ENCODE data around the gene CALR3.
"Not testable (repeated sequence)": the region's sequence is repeated elsewhere in the genome, so short reads cannot be mapped to it uniquely, and the experiment has no call there.

CALR3 gene

DNA sequence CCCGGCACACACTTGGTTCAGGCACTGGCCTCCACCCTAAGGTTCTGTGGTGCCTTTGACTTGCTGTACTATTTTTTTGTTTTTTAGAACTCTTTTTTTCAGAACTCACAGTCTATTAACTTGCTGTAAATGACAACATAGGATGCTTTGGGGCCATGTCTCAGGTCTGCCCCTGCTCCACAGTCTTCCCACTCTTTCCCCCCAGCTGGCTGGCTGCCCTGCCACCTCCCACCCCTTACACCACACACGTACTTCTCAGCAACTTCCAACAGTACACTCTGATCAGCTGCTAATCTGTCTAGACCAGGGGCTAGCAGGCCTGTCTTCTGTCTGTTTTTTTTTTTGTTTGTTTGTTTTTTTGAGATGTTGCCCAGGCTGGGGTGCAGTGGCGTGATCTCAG, 8.3 kb upstream of the CALR3 start:
- H3K4me1 ChIP-seq (ENCODE audit: low read length): no peaks in the 10 kb centered on the region
- H3K9me3 ChIP-seq (ENCODE audit: insufficient read depth, low read length): no peaks in the 10 kb centered on the region
- H3K79me2 ChIP-seq (ENCODE audit: low read length): no peaks in the 10 kb centered on the region
- no peak overlapping the region for H3K9ac ChIP-seq (ENCODE audit: low read length)
- no peak overlapping the region for H3K27ac ChIP-seq (ENCODE audit: low read length)
- H3K27me3 ChIP-seq (ENCODE audit: low read depth, low read length): no peaks in the 10 kb centered on the region
- H3K4me2 ChIP-seq (ENCODE audit: low read length): no peak overlapping the region
- peaks cover 11% of the 10 kb centered on the region for H3K36me3 ChIP-seq (replicated peaks; ENCODE audit: low read depth, low read length)
- no peak overlapping the region for H3K4me3 ChIP-seq (ENCODE audit: low read length)
- H2AFZ ChIP-seq (ENCODE audit: low read depth, low read length): no peak overlapping the region
- no peaks in the 10 kb centered on the region for H4K20me1 ChIP-seq (ENCODE audit: insufficient read depth, low read length)
- TF ChIP-seq, protein P1, sequence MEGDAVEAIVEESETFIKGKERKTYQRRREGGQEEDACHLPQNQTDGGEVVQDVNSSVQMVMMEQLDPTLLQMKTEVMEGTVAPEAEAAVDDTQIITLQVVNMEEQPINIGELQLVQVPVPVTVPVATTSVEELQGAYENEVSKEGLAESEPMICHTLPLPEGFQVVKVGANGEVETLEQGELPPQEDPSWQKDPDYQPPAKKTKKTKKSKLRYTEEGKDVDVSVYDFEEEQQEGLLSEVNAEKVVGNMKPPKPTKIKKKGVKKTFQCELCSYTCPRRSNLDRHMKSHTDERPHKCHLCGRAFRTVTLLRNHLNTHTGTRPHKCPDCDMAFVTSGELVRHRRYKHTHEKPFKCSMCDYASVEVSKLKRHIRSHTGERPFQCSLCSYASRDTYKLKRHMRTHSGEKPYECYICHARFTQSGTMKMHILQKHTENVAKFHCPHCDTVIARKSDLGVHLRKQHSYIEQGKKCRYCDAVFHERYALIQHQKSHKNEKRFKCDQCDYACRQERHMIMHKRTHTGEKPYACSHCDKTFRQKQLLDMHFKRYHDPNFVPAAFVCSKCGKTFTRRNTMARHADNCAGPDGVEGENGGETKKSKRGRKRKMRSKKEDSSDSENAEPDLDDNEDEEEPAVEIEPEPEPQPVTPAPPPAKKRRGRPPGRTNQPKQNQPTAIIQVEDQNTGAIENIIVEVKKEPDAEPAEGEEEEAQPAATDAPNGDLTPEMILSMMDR (IDR thresholded peaks at IDR 0.05; ENCODE audit: low read depth, low read length): no peak
- no peak for TF ChIP-seq EZH2phosphoT487 (IDR thresholded peaks at IDR 0.05; ENCODE audit: low read depth)

DNA sequence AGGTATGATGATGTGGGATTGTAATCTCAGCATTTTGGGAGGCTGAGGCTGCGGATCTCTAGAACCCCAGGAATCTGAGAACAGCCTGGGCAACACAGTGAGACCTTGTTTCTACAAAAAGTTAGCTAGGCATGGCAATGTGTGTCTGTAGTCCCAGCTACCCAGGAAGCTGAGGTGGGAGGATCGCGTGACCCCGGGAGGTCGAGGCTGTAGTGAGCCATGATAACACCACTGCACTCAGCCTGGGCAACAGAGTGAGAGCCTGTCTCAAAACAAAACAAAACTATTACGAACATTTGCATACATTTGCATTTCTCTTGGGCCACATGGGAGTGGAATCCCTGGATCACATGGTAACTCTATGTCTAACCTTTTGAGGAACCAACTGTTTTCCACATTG, 1.9 kb upstream of the CALR3 start:
- H3K9me3 ChIP-seq (ENCODE audit: insufficient read depth, low read length): no peaks in the 10 kb centered on the region
- TF ChIP-seq EZH2phosphoT487 (IDR thresholded peaks at IDR 0.05; ENCODE audit: low read depth): no peak
- TF ChIP-seq, protein P1 (IDR thresholded peaks at IDR 0.05; ENCODE audit: low read depth, low read length): no peak
- peaks cover 15% of the 10 kb centered on the region for H3K79me2 ChIP-seq (ENCODE audit: low read length)
- H3K27me3 ChIP-seq (ENCODE audit: low read depth, low read length): no peaks in the 10 kb centered on the region
- H3K9ac ChIP-seq (ENCODE audit: low read length): no peak overlapping the region
- H3K27ac ChIP-seq (ENCODE audit: low read length): no peak overlapping the region
- H3K36me3 ChIP-seq (replicated peaks; ENCODE audit: low read depth, low read length): peaks cover 5% of the 10 kb centered on the region
- no peak overlapping the region for H3K4me2 ChIP-seq (ENCODE audit: low read length)
- peaks cover 15% of the 10 kb centered on the region; the same call in 1 of the 2 replicates for H3K4me1 ChIP-seq (ENCODE audit: low read length)
- no peak overlapping the region for H2AFZ ChIP-seq (ENCODE audit: low read depth, low read length)
- H4K20me1 ChIP-seq (ENCODE audit: insufficient read depth, low read length): no peaks in the 10 kb centered on the region
- H3K4me3 ChIP-seq (ENCODE audit: low read length): no peak overlapping the region

DNA sequence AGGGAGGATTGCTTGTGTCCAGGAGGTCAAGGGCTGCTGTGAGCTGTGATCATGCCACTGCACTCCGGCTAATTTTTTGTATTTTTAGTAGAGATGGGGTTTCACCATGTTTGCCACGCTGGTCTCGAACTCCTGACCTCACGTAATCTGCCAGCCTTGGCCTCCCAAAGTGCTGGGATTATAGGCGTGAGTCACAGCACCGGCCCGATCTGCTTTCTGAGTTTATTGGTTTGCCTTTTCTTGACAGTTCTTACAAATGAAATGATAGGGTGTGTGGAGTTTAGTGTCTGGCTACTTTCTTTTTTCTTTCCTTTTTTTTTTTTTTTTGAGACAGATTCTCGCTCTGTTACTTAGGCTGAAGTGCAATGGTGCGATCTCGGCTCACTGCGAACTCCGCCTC, 1.1 kb upstream of the CALR3 start:
- peaks cover 3% of the 10 kb centered on the region for H3K36me3 ChIP-seq (replicated peaks; ENCODE audit: low read depth, low read length)
- TF ChIP-seq EZH2phosphoT487 (IDR thresholded peaks at IDR 0.05; ENCODE audit: low read depth): no peak
- TF ChIP-seq, protein P1 (IDR thresholded peaks at IDR 0.05; ENCODE audit: low read depth, low read length): no peak
- H3K27ac ChIP-seq (ENCODE audit: low read length): no peak overlapping the region
- peak overlapping the region; percentile 80 for H3K4me2 ChIP-seq (ENCODE audit: low read length)
- H3K9me3 ChIP-seq (ENCODE audit: insufficient read depth, low read length): no peaks in the 10 kb centered on the region
- H3K79me2 ChIP-seq (ENCODE audit: low read length): peaks cover 15% of the 10 kb centered on the region
- no peaks in the 10 kb centered on the region for H4K20me1 ChIP-seq (ENCODE audit: insufficient read depth, low read length)
- H3K4me3 ChIP-seq (ENCODE audit: low read length): peak overlapping the region; percentile 78
- H3K9ac ChIP-seq (ENCODE audit: low read length): peak overlapping the region; percentile 63; the same call in 1 of the 2 replicates
- no peak overlapping the region for H2AFZ ChIP-seq (ENCODE audit: low read depth, low read length)
- H3K27me3 ChIP-seq (ENCODE audit: low read depth, low read length): no peaks in the 10 kb centered on the region
- H3K4me1 ChIP-seq (ENCODE audit: low read length): peaks cover 15% of the 10 kb centered on the region; the same call in 1 of the 2 replicates

DNA sequence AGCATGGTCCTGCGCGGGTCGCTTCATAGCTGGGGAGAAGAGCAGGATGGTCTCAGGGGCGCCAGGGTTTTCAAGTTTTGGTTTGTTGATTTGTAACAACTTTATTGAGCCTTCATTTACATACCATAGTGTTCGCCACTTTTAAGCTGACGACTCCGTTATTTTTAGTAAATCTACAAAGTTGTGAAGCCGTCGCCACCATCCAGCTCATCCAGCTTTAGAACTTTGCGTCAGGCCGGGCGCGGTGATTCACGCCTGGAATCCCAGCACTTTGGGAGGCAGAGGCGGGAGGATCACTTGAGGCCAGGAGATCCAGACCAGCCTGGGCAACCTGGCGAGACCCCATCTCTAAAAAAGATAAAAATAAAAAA, 631 bp upstream of the CALR3 start:
- Histone ChIP-seq H3K4me3 (ENCODE audit: low read length) (peak overlapping the region; percentile 78), H2AFZ (ENCODE audit: low read depth, low read length) (peak overlapping the region; percentile 58; the same call in 1 of the 2 replicates), H3K9ac (ENCODE audit: low read length) (peak overlapping the region; percentile 63), H3K36me3 (replicated peaks; ENCODE audit: low read depth, low read length) (peaks cover 3% of the 10 kb centered on the region), H3K4me1 (ENCODE audit: low read length) (peaks cover 15% of the 10 kb centered on the region; the same call in 1 of the 2 replicates), H3K9me3 (ENCODE audit: insufficient read depth, low read length) (no peaks in the 10 kb centered on the region), H3K27me3 (ENCODE audit: low read depth, low read length) (no peaks in the 10 kb centered on the region), H3K27ac (ENCODE audit: low read length) (no peak overlapping the region), H3K79me2 (ENCODE audit: low read length) (peaks cover 15% of the 10 kb centered on the region), H4K20me1 (ENCODE audit: insufficient read depth, low read length) (no peaks in the 10 kb centered on the region), H3K4me2 (ENCODE audit: low read length) (peak overlapping the region; percentile 80)
- no peak for TF ChIP-seq EZH2phosphoT487 (IDR thresholded peaks at IDR 0.05; ENCODE audit: low read depth)
- TF ChIP-seq, protein P1 (IDR thresholded peaks at IDR 0.05; ENCODE audit: low read depth, low read length): no peak

DNA sequence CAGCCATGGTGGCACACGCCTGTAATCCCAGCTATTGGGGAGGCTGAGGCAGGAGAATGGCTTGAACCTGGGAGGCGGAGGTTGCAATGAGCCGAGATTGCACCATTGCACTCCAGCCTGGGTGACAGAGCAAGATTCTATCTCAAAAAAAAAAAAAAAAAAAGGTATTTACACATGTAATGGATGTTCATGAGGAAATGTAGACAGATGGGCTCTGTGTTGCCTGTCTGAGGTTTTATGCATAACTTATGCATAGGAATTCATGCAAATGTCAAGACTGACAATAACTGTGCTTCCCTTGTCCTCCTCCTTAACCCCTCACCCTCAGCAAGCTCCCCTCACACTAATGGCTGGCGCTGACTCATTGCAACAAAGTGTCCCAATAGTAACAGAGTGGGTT, 9.5 kb downstream of the CALR3 start:
- not testable (repeated sequence) for H3K36me3 ChIP-seq (replicated peaks; ENCODE audit: low read depth, low read length); H4K20me1 ChIP-seq (ENCODE audit: insufficient read depth, low read length); H3K27me3 ChIP-seq (ENCODE audit: low read depth, low read length); H3K79me2 ChIP-seq (ENCODE audit: low read length); H3K27ac ChIP-seq (ENCODE audit: low read length); H3K9me3 ChIP-seq (ENCODE audit: insufficient read depth, low read length); H3K4me1 ChIP-seq (ENCODE audit: low read length); H3K4me3 ChIP-seq (ENCODE audit: low read length); H3K4me2 ChIP-seq (ENCODE audit: low read length); H3K9ac ChIP-seq (ENCODE audit: low read length); H2AFZ ChIP-seq (ENCODE audit: low read depth, low read length)

All from OCI-LY3 (cell line).